Activated CD4-positive, alpha-beta T cell treated with anti-CD3 and anti-CD28 coated beads for 1 hour (primary cell): ENCODE data around the gene FAM107B.
A peak's percentile ranks its signal among the peaks of the same experiment; 100 is the strongest.

ENCODE experiments used
- DNase-seq: peaks from one replicate; pipeline ENCODE4 v3.0.0-alpha.2; 2020

FAM107B gene

DNA sequence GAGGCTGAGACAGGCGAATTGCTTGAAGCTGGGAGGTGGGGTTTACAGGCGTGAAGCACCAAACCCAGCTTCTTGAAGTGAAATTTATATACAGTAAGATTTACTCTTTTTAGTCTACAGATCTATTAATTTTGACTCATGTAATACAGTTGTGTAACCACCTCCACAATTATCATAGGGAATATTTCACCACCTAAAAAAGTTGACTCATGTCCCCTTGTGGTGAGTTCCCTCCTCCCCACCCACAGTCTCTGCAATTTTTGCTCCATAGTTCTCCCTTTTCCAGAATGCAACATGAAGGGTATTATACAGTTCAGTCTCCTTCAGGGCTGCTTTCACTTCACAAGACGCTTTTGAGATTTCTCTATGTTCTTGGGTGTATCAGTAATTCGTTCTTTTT lies 156.8 kb downstream of the FAM107B start:
- DNase-seq, result no peak

DNA sequence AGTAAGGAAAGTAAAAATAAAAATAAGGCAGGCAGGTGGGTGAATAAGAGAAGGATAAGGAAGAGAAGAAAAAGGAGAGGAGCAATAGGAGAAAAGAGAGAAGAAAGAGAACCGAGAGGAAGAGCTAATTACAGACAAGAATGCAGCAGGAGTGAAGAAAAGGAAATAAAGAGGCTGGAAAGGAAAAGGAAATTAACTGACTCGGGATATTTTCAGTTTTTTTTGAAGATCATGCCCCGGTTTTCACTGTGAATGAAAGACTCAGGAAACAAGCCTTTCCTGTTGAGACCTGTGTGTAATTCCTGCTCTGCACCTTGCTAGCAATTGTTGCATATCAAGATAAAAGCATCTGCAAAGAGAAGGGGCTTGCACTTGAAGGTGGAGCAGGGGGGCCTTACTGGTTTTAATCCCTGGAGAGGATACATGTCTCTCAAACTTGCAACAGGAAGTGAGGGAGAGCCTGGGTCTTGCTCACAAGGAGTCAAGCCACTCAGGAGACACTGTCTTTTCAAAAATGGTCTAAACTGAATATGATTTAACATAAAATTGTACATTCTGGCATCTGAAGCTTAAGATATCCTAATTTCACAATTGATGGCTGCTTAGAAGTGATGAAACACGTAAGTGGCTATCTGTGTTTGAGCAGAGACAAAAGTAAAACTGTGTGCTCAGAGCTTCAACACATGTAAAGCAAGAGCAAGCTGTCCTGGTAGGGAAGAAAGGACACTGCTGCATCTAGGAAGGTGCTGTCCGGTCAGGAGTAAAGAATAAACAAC lies 157.6 kb downstream of the FAM107B start:
- no peak for DNase-seq

DNA sequence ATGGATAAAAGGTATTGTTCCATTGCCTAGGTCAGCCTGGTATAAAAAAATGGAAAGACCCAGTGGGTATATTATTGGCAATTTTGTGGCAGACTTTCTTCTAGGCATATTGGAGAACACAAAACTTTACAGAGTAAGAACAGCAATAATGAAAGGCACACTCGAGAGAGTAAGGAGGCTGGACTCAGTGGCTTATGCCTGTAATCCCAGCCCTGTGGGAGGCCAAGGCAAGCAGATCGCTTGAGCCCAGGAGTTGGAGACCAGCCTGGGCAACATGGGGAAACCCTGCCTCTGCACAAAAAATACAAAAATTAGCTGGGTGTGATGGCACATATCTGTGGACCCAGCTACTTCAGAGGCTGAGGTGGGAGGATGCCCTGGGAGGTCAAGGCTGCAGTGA lies 158.2 kb downstream of the FAM107B start:
- no peak for DNase-seq

DNA sequence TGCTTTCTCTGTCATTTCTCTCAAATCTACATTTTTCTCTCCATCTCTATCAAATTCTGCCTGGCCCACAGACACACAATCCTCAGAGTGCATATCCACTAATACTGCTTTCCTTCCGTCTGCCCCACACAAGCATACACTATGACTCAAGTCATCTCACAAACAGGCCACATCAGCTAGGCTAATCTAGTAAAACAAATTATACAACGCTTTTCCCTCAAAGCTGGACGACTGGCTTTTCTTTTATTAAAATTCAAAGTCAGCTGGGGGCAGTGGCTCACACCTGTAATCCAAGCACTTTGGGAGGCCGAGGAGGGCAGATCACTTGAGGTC lies 161.1 kb downstream of the FAM107B start:
- no peak for DNase-seq

DNA sequence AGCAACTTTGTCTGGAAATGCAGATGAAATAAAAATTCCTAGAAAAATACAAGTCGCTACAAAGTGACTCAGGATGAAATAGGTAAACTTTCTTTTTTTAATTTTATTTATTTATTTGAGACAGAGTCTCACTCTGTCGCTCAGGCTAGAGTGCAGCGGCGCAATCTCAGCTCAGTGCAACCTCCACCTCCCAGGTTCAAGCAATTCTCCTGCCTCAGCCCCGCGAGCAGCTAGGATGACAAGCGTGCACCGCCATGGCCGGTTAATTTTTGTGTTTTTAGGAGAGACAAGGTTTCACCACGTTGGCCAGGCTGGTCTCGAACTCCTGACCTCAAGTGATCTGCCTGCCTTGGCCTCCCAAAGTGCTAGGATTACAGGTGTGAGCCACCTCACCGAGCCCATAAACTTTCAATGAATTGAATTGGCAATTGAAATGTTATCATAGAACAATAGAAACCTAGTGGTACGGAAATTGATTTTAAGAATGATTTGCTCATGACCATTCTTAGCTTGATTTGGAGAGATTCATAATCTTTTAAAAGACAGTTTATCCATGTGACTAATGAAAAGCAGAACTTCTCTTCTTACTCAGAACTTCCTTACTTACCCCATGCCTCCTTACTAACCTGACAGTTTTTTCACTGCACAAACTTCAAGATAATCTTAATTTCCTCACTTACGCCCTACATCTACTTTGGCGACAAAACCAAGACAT lies 161.7 kb downstream of the FAM107B start:
- no peak for DNase-seq

DNA sequence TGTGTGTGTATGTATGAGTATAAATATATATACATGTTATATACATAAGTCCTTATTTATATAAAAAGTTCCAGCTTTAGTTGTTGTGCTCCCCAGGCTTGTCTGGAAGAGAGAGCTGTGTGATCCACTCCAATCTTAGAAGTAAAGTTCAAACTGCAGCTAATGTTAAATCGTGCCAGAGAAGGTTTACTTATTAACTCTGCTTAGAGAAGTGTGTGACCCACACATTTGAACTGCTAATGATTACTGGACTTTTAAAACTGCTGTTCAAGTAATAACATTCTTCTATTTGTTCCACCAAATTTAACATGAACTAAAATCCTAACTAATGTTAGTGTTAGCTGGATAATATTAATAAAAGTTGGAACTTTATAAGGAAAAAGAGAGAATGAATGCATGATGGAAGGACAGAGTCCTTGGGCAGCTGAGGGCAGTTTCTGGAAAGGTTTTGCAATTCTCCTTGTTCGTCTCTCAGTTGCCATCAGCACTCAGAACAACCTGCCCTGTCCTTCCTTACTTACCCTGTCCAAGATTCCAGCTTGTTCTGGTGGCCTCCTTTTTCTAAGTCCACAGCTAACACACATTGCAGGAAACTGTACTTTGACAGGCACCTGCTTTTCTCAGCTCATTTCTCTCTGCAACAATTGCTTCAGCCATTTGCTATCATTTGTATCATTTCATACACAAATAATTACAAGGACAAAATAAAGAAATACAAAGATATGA lies 162.6 kb downstream of the FAM107B start:
- no peak for DNase-seq

DNA sequence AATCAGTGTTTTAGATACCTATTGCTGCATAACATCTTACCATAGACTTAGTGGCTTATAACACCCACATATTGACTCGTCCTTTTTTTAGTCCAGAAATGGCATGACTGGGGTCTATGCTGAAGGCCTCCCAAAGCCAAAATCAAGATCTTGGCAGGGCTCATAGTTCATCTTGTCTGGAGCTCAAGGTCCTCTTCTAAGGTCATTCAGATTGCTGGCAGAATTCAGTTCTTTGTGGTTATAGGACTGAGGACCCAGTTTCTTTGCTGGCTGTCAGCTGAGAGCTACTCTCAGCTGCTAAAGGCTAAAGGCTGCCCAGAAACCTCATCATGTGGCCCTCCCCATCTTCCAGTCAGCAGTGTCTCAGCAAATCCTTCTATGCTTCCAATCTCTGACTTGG lies 165.5 kb downstream of the FAM107B start:
- no peak for DNase-seq

DNA sequence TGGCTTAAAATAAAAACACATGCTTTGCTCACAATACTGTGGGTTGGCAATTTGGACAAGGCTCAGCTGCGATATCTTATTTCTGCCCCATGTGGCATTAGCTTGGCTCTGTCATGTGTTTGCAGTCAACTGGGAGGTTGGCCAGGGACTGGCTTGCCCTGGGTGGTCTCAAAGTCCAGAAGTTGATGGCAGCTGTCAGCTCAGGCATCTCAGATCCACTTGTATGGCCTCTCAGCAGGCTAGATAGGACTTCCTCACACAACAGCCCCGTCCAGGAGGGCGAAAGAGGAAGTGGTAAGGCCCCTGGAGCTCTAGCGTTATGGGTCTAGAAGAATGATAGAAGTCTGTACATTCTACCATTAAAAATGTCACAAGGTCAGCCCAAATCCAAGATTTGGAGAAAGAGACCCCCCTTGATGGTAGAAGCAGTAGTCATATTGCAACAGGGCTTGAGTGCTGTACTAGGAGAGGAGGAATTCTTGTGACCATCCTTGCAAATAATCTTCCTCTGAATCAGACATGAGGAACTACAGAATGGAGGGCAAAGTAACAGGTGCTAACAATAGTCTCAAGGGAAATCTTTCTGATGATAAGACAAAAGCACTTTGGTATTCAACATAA lies 166.2 kb downstream of the FAM107B start:
- no peak for DNase-seq

DNA sequence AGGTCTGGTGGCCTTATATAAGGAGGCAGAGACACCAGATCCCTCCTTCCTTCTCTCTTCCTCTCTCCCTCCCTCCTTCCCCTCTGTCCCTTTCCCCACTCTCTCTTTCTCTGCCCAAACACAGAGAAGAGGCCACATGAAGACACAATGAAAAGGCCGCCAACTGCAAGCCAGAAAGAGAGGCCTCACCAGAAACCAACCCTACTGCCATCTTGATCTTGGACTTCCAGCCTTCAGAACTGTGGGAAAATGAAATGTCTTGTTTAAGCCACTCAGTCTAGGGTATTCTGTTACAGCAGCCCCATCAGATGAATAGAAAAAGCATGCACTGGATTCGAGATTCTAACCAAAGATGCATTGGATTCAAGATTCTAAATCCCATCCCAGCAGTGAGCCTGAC lies 168.1 kb downstream of the FAM107B start:
- DNase-seq, result no peak

DNA sequence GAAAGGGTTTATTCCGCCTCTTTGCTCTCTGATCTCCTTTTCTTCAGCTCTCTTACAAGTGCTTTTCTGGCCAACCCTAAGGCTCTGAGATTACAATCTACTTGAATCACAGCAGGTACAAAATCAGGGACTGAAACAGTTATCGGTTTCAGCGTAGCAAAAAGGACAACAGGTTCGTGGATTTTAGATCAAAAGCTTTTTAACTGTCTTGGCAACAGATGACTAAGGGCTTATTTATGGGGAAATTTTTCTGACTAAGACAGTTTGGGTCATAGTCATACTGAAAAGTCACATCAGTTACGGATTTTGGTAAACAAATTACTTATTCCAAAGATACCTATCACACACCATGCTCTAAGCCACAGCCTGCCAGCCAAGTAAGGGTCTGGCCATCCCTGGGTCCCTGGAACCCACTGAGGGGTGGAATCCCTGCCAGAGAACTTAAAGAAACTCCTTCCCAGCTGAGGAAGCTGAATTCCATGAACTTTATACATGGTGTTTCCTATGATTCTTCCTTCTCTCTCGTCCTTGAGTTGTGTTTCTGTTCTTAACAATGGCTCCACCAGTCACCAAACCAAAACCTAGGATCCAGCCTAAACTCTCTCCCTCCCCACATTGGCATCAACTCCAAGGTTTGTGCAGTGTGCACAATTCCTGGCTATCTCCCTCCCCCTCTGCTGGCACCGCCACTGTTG lies 169.3 kb downstream of the FAM107B start:
- no peak for DNase-seq

DNA sequence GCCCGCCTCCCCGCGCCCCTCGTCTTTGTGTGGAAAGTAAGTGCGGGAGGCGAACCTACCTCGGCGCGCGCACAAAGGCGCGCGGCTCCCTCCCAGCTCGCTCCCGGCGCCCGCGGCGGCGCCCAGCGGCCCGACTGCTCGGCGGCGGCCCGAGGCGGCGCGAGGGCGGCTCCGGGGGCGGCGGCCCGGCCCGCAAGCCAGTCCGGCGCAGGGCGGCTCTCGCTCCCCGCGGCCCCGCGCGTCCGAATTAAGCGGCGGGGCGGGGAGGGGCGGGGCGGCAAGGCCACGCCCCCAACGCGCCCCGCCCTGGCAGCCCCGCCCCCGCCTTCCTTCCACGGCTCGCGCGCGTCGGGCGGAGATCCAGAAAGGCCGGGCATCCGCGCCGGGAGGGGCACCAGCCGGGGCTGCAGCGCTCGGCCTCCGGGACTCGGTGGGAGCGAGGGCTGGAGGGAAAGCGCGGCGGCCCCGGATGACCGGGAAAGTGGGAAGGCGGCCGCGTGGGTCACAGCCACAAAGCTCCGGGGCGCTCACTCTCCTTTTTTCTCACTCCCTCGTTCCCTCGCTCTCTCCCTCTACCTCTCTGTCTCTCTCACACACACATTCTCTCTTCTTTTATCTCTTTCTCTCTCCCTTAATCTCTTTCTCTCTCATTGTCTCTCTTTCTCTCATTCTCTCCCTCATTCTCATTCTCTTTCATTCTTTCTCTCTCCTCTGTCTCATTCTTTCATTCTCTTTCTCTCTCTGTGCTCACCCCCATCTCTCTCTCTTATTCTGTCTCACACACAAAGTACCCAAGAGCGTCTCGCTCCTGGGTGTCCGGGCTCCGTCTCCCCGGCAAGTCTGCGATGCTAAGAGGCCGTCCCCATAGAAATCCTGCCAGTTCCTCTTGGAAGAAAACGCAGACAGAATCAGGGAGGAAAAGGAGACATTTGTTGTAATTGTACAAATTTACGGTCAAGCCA lies 170.2 kb downstream of the FAM107B start:
- DNase-seq, result peak; percentile 63

DNA sequence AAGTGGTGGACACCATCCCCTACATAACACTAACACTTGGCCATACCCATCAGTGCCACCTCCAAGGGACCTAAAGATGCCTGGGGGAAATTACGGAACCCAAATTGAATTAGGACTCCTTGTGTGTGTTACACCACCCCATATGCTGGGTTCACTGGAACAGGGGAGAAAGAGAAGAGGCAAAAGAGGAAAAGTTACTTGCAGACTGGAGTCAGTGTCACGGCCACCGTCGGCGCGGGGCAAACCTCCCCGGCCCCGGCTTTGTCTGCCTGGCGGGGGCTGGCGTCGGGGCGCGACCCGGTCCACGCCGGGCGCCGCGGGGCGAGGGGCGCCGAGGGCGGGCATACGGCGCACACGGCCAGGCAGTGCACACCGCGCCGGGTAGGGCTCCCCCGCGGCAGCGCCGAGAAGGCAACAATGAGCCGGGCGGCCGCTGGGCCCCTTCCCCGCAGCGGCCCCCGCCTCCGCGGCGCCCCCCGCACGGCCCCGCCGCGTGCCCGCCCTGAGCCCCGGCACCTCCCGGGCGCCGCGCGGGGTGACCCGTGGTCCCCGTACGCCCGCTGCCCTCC lies 171.1 kb downstream of the FAM107B start:
- no peak for DNase-seq

DNA sequence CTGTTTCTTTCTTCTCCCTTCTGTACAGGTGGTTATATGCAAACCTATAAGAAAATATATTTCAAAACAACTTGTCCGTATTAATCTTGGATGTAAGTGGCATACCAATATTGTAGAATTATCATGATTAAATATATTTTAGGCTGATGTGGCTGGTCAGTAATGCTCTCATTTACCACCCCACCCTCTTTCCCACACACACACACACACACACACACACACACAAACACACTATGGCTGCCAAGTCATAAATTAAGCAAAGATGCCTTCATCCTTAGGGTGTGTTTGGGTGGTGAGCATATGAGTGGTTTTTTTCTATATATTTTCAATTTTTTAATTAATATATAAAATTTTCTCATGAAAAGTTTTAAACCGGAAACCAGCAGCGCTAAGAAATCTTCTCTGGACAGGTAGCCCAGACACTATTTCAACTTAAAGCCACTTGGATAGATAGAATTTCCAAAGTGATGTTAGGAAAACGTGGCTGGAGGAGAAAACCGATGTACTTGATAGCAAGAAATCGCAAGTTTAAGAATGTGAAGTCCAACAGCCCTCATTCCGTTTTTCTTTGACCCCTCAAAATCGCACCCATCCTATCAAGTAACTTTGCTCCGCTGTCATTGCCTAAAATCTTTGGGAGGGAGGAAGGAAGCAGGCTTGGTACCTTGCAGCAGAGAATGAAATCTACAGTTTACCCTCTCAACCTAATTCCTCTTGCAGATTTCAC lies 171.7 kb downstream of the FAM107B start:
- no peak for DNase-seq

DNA sequence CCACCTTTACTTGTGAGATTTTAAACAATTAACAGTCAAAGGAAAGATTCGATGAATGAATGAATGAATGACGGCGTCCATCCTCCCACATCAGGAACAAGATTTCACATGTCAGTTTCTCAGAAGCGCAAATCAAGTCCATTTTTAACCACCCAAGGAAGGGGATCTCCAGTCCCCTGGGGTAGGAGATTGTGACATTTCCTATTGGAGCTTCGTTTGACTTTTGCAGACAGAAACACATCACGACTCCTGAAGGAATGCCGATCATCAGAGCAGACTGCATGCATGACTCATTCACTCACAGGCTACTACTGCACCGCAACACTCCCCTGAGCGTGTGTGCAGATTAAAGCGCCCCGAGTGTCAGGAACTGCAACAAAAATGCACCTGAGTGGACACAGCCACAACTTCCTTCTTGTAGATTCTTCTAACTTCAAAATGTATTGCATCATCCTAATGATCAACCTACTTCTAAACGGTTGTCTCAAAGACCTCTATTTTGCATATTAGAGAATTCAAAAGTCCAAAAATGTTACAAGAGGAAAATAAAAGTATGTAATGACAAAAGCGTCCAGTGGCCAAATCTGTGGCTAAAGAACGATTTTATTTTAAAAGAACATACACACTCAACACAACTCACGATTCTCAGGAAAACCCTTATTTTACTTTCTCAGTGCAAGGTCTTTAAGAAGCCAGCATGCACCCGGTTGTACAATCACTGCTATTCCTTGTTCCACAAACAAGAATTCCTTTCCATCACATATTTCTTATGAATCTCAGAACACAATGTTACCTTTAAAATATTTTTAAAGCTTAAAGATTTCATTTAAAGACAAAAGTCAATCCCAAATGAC lies 172.6 kb downstream of the FAM107B start:
- DNase-seq, result peak; percentile 43

DNA sequence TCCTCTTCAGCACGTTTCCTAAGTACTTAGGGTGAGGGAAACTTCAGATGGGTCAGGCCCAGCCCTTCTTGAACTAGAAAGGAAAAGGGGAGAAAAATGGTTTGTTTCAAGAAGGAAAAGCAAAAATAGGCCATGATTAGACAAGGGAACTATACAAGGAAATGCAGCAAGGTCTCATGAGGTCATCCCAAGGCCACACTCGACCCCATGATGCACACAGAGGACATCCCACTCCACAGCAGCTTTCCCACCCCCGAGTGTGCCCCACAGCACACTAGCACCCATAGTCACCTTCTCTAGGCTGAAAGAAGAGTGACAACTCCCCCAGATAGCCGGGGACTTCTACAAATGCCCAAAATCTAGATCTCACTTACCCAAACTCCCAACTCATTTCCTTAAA lies 173.4 kb downstream of the FAM107B start:
- DNase-seq, result no peak

DNA sequence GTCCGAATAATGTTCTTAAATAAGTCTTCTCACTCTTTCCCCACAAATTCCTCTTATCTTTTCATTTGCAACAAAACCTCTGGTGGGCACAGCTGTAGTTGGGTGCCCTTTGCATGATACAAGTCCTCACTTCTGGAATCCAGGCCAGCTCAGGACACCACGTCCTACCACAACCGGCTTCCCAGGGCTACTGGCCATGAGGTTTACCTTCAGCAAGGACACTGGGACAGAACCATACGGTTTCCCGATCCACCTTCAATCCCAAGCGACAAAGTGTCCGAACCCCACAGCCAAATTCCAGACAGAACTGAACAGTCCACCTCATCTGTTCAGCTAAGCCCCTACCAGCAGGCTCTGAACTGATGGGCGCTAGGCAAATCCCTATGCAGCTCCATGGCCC lies 174.6 kb downstream of the FAM107B start:
- DNase-seq, result no peak

DNA sequence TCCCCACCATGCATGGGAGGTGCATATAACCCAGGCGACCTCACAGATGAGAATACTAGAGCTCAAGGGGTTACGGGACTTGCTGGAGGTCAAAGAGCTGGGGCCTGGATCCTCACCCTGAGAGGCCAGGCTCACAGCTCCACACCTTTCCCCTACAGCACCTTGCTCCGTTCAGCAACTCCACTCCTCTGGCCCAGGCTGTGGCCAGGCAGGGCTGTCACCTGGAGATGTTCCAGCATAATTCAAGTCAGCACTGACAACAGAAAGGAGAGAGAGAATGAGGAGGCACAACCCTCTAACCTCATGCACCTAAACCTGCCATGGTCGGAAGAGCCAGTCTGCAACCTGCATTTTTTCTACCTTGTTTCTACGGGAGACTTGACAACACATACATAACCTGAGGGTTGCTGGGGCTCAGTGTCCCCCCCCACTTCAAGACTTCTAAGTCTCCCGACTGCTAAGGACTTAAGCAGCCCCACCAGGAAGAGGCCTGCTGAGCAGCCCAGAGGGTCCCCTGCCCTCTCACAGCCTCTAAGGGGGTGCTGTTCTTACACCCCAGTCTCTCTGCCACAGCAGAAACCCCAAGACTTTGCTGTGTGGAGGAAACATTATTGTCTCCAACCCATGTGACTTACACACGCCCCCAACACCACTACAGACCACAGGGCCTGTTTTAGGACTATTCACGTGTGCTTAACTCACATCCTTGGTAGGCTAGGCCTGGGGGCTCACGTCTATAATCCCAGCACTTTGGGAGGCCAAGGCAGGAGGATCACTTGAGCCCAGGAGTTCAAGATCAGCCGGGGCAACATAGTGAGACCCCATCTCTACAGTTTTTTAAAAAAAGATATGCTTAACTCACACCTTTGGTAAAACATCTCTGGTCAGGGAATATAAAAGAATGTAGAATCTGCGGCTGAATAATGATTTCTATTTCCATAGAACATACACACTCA lies 175.6 kb downstream of the FAM107B start:
- DNase-seq, result no peak

DNA sequence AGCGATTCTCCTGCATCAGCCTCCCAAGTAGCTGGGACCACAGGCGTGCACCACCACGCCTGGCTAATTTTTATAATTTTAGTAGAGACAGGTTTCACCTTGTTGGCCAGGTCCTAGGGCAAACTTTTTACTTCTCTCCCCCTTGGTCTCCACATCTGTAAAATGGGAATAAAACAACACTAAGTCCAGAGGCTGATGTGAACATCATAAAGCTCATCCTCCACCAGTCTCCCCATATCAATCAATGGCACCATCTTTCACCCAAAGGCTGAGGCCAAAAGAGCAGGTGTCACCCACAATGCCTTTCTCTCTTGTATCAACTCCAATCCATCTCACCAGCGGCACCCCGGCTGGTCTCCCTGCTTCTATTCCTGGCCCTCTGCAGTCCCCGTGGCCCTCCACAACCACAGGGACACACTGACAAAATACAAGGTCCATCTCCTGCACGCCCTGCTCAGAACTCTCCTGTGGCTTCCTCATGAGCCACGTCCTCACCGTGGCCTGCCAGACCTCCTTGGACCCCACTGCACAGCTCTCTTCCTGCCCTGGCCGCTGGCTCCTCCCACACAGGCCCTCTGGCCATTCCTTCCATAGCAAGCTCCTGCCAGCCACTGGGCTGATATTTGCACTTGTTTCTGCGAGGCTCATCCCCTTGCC lies 179.0 kb downstream of the FAM107B start:
- DNase-seq, result no peak
